GM19452 (cell line): ENCODE measurements around the gene DYNC2I2.
"Not testable (repeated sequence)": the region's sequence is repeated elsewhere in the genome, so short reads cannot be mapped to it uniquely, and the experiment has no call there.

Source experiments
- ATAC-seq: cut with Tn5 transposase; IDR thresholded peaks from one replicate; pipeline ENCODE4 v1.9.1; 2021; ENCODE audit not compliant: unreplicated experiment

Gene DYNC2I2

DNA sequence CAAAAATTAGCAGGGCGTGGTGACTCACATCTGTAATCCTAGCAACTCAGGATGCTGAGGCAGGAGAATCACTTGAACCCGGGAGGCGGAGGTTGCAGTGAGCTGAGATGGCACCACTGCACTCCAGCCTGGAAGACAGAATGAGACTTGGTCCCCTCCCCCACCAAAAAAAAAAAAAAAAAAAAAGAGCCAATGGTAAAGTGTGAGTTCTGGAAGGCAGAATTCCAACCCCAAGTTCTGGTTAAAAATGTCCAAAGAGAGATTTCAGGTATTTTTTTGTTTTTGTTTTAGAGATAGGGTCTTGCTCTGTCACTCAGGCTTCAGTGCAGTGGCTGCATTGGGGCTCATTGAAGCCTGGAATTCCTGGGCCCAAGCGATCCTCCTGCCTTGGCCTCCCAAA lies 30.8 kb upstream of the DYNC2I2 start:
- no peak for ATAC-seq

DNA sequence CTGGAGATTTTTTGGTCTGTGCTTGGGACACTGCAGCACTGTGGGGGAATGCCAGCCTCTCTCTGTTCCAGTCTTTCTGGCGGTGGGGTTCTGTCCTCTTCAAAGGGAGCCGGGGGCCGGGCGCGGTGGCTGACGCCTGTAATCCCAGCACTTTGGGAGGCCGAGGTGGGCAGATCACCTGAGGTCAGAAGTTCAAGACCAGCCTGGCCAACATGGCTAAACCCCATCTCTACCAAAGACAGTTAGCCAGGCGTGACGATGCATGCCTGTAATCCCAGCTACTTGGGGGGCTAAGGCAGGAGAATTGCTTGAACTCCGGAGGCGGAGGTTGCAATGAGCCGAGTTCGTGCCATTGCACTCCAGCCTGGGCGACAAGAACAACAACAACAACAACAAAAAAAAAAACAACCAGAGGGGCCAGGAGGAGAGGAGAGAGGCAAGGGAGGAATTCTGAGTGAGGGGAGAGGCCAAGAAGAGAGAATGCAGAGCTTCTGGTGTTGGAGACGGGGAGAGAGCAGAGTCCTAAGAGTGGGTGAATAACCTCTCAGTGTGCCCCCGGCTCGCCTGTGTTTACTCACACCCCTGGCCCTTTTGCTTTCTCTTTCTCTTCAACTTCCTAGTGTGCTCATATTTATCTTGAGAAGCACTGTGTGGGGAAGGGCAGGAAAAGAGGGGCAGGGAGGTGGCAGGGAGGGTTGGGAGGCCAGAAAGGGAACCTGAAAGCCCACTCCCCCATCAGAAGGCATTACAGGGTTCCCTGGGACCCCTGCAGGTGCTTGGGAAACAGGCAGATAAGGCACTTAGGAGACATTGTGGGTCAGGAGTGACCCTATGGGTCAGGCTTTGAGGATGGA lies 29.2 kb upstream of the DYNC2I2 start:
- no peak for ATAC-seq

DNA sequence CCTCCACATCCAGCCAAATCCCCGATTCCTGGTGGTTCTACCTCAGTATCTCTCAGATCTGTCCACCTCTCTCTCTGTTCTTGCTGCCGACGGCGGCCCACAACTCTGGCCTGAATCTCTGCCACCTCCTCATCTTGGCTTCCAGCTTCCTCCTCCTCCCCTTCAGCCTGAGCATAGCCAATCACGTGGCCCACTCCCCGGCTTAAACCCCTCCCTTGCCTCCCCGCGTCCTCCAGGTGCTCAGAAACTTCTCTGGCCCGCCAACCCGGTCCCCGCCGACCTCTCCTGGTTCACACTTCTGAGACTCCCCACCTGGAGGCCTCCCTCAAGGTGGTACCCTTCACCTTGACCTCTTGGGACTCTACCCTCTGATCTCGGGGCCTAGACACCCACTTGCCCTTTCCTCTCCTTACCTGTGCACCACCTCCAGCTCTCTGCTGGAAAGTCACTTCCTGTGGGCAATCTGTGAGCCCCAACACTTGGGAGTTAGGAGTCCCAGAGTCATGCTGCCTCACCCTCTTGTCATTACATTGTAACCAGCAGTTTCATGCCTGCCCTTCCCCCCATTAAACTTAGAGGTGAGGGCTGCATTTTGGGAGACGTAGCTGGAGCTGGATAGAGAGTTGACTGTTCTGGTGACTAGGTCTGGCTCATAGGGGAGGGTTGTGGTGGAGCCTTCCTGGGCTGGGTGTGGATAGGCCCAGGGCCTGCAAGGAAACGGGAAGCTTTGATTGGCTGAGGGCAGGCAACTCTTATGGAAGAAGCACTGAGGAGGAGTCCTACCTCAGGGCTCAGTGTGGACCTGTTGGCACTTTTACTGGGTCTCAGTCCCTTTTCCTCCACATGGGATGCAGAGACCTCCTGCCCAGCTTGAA lies 27.9 kb upstream of the DYNC2I2 start:
- ATAC-seq = no peak

DNA sequence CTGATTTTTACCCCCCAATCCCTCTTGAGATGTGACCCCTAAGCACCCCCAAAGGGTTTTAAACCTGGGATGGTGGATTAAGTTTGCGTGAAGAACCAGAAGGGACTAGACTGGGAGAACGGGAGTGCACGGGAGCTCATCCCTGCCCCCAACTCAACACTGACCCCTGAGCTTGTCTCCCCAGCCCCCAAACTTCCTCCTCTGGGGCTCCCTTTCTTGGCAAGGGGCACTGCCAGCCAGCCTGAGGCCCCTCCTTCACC lies 27.3 kb upstream of the DYNC2I2 start:
- no peak for ATAC-seq

DNA sequence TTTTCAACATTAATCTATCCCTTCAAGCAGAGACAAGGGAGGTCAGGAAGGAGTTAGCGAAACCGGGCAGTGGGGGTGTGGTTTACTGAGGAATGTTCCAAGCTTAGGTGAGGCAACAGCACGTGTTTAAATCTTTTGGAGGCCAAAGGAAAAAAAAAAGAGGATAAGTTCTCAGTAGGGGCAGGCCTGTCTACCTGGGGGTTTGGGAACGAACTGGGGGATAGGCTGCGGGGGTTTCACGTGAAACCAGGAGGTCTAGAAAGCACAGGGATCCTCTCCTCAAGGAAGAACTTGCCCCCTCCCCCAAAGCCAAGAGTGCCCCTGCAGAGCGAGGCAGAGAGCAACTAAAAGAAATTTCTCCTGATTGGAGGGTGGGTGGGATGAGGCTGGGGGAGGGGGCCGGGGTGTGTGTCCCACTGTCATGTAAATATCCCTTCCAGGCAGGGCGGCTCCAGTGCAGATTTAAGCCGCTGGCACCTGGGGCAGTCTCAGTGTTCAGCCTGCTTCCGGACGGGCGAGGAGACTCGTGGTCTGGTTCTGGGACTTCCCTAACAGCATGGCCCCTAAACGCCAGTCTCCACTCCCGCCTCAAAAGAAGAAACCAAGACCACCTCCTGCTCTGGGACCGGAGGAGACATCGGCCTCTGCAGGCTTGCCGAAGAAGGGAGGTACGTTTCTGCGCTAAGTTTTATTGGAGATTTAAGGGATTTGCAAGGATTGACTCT lies 26.9 kb upstream of the DYNC2I2 start:
- ATAC-seq = no peak

DNA sequence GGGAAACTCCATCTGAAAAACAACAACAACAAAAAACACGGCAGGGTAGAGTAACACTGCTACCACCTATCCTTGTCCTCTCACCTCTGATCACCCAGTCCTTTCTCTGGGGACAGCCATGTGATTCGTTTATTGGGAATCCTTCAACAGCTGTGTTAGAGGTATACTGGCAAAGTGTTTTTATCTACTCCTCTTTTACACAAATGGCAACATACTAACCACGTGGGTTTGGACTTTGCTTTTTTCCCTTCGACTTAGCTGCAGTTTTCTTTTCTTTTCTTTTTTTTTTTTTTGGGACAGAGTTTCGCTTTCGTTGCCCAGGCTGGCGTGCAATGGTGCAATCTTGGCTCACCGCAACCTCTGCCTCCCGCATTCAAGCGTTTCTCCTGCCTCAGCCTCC lies 21.1 kb upstream of the DYNC2I2 start:
- no peak for ATAC-seq

DNA sequence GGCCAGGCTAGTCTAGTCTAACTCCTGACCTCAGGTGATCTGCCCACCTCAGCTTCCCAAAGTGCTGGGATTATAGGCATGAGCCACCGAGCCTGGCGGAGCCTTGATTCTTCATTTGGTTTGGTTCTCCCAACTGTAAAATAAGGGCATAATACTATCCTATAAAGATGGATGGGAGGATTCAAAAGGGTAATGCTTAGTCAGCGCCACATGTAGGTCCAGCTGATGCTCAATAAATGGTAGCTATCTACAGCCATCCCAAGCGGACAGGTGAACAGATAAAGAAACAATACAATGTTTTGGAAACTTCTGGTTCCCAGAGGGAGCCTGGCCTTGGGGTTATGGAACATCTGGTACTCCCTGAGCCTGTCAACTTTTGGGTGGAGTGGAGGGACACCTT lies 18.7 kb upstream of the DYNC2I2 start:
- ATAC-seq = no peak

DNA sequence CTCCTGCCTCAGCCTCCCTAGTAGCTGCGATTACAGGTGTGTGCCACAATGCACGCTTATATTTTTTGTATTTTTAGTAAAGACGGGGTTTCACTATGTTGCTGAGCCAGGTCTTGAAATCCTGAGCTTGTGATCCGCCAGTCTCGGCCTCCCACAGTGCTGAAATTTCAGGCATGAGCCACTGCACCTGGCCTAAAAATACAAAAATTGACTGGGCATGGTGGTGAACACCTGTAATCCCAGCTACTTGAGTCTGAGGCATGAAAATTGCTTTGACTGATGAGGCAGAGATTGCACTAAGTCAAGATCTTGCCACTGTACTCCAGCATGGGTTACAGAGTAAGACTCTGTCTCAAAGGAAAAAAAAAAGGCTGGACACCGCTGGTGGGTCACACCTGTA lies 13.1 kb upstream of the DYNC2I2 start:
- no peak for ATAC-seq

DNA sequence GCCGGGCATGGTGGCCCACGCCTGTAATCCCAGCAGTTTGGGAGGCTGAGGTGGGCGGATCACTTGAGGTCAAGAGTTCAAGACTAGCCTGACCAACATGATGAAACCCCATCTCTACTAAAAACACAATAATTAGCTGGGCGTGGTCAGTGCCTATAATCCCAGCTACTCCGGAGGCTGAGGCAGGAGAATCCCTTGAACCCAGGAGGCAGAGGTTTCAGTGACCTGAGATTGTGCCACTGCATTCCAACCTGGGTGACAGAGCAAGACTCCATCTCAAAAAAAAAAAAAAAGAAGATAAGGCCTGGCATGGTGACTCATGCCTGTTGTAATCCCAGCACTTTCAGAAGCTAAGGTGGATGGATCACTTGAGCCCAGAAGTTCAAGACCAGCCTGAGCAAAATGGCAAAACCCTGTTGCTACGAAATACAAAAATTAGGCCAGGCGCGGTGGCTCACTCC lies 9.9 kb upstream of the DYNC2I2 start:
- not testable (repeated sequence) for ATAC-seq

DNA sequence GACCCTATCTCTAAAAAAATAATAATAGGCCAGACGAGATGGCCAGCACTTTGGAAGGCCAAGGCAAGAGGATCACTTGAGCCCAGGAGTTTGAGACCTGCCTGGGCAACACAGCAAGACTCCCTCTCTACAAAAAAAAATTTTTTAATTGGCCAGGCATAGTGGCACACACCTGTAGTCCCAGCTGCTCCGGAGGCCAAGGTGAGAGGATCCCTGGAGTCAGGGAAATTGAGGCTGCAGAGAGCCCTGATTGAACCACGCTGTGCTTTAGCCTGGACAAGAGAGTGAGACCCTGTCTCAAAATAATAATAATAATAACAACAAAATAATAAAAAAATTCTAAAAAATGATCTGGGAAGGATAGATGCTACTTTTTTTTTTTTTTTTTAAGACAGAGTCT lies 1.1 kb upstream of the DYNC2I2 start:
- no peak for ATAC-seq

DNA sequence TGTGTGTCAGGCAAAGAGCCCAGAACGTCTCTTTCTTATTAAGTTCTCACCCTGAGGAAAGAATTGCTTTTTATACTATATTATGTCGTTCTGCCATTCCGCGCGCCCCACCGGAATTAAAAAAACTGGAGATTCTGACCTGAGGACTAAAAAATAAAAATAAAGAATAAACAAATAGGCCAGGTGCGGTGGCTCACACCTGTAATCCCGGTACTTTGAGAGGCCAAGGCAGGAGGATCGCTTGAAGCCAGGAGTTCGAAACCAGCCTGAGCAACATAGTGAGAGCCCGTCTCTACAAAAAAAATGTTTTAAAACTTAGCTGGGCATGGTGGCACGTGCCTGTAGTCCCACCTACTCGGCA lies 677 bp upstream of the DYNC2I2 start:
- ATAC-seq = no peak

DNA sequence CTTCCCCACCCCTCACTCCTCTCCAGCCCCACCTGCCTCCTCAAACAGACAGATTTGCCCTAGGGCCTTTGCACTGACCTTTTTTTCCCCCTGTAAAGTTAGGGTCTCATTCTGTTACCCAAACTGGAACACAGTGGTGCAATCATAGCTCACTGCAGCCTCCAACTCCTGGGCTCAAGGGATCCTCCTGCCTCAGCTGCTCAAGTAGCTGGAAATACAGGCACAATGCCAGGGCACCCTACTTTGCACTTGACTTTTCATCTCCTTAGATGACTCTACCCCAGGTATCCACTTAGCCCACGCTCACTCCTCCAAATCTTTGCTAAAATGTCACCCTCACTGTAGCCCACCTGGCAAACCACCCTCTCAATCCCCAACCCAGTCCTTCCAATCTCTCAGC lies 2.2 kb downstream of the DYNC2I2 start:
- no peak for ATAC-seq

DNA sequence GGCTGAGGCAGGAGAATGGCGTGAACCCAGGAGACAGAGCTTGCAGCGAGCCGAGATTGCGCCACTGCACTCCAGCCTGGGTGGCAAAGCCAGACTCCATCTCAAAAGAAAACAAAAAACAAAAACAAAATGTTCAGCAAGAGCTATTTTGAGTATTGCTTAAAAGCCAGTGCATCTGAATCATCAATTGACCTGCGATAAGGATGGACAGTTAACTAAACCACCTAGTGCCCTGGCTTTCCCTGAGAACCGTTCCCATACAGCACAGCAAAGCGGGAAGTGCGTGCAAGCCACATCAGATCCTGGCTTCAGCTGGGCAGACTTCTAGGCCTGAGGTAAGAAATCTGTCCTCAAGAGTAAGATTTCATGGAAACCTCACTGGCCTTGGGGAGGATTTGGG lies 2.7 kb downstream of the DYNC2I2 start:
- no peak for ATAC-seq

DNA sequence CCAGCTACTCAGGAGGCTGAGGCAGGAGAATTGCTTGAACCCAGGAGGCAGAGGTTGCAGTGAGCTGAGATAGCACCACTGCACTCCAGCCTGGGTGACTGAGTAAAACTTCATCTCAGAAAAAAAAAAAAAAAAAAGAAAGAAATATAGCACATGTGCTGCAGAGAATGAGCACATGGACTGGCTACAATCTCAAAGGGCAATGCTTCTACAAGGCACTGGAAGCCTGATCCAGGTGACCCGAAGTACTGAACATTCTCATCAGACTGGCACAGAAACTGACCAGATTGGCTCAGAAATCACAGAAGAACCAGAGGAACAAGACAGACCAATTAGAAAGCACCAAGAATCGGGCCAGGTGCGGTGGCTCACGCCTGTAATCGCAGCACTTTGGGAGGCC lies 4.8 kb downstream of the DYNC2I2 start:
- ATAC-seq = no peak

DNA sequence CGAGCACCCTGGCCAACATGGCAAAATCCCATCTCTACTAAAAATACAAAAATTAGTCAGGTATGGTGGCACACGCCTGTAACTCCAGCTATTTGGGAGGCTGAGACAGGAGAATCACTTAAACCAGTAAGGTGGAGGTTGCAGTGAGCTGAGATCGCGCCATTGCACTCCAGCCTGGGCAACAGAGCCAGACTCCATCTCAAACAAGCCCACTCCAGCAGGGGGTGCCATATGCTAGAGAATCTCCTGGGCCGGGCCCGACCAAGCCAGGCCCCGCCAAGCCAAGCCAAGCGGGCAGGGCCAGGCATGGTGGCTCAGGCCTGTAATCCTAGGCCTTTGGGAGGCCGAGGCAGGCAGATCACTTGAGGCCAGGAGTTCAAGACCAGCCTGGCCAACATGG lies 8.4 kb downstream of the DYNC2I2 start:
- not testable (repeated sequence) for ATAC-seq

DNA sequence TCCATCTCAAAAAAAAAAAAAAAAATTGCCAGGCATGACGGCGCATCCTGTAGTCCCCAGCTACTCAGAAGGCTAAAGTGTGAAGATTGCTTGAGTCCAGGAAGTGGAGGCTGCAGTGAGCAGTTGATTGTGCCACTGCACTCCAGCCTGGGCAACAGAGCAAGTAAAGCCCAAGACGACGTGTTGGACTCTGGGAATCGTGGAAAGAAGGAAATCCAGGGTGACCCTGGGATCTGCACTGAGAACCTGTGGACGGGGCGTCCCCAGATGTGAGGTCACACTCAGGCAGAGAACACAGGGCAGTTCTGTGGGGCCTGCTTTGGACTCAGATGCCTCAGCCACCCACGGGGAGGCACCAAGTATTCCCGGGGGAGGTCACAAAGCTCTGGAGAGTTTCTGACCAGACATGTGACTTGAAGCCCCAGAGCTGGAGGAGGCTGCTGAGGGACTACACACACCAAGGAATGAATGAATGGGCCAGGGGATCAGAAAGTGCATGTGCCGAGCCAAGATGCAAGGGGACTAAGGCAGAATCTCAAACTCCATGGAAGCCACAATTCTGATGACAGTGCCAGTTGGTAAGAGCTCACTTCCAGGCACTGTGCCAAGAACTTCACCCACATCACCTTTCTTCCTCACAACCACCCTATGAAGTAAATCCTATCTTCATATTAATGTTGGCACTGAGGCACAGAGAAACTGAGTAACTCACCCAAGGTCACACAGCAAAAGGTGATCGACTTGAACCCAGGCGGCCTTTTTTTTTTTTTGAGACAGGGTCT lies 12.9 kb downstream of the DYNC2I2 start:
- ATAC-seq = peak; percentile 69

DNA sequence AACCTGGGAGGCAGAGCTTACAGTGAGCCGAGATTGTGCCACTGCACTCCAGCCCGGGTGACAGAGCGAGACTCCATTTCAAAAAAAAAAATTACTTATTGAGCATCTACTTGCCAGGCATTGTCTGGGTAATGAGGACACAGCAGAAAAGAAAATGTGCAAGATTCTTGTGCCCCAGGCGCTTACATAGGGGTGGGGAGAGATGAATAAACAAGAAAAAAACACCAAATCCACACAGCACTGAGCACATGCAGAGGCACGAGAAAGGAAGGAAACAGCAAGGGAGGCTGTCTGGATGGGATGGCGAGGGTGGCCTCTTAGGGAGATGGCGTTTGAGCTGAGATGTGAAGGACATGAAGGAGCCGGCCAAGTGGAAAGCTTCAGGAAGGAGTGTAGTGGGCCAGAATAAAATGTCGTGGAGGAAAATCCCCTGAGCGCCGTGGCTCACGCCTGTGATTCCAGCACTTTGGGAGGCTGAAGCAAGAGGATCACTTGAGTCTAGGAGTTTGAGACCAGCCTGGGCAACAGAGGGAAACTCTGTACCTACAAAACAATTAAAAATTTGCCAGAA lies 13.9 kb downstream of the DYNC2I2 start:
- ATAC-seq = peak; percentile 10

DNA sequence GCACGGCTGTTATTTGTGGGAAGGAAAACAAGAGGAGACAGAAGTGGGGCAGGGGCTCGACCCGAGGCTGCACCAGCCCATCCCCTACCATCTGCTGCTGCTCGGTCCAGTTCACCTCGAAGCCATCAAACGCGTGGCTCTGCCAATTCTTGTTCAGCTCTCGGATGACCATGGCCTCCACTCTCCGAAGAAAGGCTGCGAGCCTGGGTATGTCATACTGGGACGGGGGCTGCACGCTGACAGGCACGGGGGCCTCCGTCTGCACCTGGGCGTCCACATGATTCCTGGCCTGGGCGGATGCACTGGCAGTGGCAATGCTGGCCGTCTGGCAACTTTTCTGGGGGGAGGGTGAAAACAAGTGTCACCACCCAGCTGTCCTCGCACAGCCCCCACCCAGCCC lies 16.0 kb downstream of the DYNC2I2 start:
- ATAC-seq = no peak

DNA sequence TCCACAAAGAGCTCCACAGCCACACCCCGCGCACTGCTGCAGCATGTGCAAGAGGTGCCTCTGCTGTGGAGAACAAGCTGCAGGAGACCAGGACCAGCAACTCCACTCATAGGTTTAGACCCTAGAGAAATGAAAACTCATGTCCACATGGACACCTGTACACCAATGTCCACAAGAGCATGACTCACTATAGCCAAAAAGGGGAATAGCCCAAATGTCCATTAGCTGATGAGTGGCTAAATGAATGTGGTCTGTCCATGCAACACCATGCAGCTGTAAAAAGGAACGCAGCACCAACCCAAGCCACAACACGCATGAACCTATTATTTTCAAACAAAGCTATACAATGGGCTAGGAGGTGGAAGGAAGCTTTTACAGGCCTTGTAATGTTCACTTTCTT lies 18.1 kb downstream of the DYNC2I2 start:
- ATAC-seq = no peak

DNA sequence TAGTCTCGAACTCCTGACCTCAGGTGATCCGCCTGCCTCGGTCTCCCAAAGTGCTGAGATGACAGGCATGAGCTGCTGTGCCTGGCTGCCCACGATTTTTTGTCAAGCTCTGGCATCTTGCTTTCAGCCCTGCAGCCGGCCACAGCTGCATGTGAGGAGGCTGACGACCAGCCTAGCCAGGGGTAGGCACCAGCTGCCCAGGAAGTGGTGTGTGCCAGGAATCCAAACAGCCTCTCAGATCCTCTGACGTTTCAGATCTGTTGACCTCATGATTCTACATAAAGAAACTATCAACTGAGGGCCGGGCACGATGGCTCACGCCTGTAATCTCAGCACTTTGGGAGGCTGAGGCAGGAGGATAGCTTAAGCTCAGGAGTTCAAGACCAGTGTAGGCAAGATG lies 19.0 kb downstream of the DYNC2I2 start:
- no peak for ATAC-seq
